Retinal pigment epithelial cell (primary cell): Measurements from ENCODE around the gene PPP2R5D.

ENCODE experiments used
- DNase-seq: peaks from one replicate; pipeline ENCODE4 v3.0.0-alpha.2; 2010; ENCODE audit warnings: low read depth
- H3K4me3 ChIP-seq: 2 replicates; pipeline ENCODE4 v1.5.1; 2011; ENCODE audit warnings: mild to moderate bottlenecking, low read length, control low read depth, moderate library complexity
- CTCF ChIP-seq: conservative IDR thresholded peaks from 2 replicates; pipeline ENCODE4 v1.5.1; 2011; ENCODE audit warnings: low read depth, low read length, control low read depth, inconsistent platforms

Gene PPP2R5D

GRCh38 chr6:42959917-42960242, 24.5 kb upstream of the PPP2R5D start:
- DNase-seq, result no peak
- peak overlapping the region; percentile 54 for H3K4me3 ChIP-seq
- no peak for TF ChIP-seq CTCF

GRCh38 chr6:42960243-42961019, 23.9 kb upstream of the PPP2R5D start, which contains the start of gene GNMT:
GNMT (plus strand) TSS chr6:42960754; CDS start chr6:42960768, 14 bp downstream.
- peak within 1 kb of the TSS; percentile 54 for H3K4me3 ChIP-seq
- peak; percentile 7 for TF ChIP-seq CTCF
- no peak for DNase-seq

- TF ChIP-seq CTCF, result no peak
- peak overlapping the region; percentile 54 for H3K4me3 ChIP-seq
- DNase-seq, result no peak
Measured at GRCh38 chr6:42961020-42961470, 23.3 kb upstream of the PPP2R5D start.

GRCh38 chr6:42962096-42962495, 22.3 kb upstream of the PPP2R5D start:
- no peak for TF ChIP-seq CTCF
- H3K4me3 ChIP-seq, result no peak overlapping the region
- no peak for DNase-seq

- H3K4me3 ChIP-seq, result no peak overlapping the region
- TF ChIP-seq CTCF, result no peak
Measured at GRCh38 chr6:42962502-42963178, 21.7 kb upstream of the PPP2R5D start.

GRCh38 chr6:42963179-42963854, 21.1 kb upstream of the PPP2R5D start:
- no peak for TF ChIP-seq CTCF
- DNase-seq, result no peak
- no peak overlapping the region for H3K4me3 ChIP-seq

More at GRCh38 chr6:42962502-42963178, 21.7 kb upstream of the PPP2R5D start:
- DNase-seq, result no peak
